ENCODE measurements around the gene OR2T6.

Gene OR2T6

DNA sequence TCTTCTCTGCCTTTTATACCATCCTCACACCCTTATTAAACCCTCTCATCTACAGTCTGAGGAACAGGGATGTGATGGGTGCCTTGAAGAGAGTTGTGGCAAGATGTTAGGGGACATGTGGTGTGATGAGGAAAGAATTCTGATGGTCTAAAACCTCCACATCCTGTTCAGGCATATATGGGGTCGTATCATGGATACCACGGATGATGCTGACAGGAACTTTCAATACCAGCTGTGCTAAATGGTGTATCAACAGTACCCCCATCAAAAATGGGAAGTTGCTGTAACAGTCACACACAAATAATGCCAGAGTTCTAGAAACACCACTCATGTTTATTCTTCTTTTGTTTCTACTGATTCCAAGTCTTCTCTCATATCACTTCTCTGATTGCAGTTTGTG is 12.9 kb downstream of the OR2T6 start:
- Histone ChIP-seq H4K20me1 (ENCODE audit: low read depth, low read length) (no peaks in the 10 kb centered on the region), H3K4me2 (ENCODE audit: low read depth, low read length, poor library complexity, severe bottlenecking) (no peak overlapping the region), H3K9me2 (replicated peaks; ENCODE audit: insufficient read depth, low read length) (no peaks in the 10 kb centered on the region), H3K27ac (ENCODE audit: low read depth, low read length) (no peak overlapping the region), H3K27me3 (ENCODE audit: low read length) (no peaks in the 10 kb centered on the region), H2AFZ (ENCODE audit: low read depth, low read length, severe bottlenecking) (no peak overlapping the region), H3K36me3 (ENCODE audit: low read length) (no peaks in the 10 kb centered on the region), H3K4me3 (ENCODE audit: insufficient read depth, low read length, poor library complexity, severe bottlenecking) (no peak overlapping the region), H3K79me2 (ENCODE audit: insufficient read depth, low read length) (no peaks in the 10 kb centered on the region), H3K9me3 (ENCODE audit: insufficient read depth, low read length) (no peaks in the 10 kb centered on the region), H3K9ac (ENCODE audit: low read length) (no peak overlapping the region), H3F3A (ENCODE audit: insufficient read depth) (no peaks in the 10 kb centered on the region)
- TF ChIP-seq, protein P1, sequence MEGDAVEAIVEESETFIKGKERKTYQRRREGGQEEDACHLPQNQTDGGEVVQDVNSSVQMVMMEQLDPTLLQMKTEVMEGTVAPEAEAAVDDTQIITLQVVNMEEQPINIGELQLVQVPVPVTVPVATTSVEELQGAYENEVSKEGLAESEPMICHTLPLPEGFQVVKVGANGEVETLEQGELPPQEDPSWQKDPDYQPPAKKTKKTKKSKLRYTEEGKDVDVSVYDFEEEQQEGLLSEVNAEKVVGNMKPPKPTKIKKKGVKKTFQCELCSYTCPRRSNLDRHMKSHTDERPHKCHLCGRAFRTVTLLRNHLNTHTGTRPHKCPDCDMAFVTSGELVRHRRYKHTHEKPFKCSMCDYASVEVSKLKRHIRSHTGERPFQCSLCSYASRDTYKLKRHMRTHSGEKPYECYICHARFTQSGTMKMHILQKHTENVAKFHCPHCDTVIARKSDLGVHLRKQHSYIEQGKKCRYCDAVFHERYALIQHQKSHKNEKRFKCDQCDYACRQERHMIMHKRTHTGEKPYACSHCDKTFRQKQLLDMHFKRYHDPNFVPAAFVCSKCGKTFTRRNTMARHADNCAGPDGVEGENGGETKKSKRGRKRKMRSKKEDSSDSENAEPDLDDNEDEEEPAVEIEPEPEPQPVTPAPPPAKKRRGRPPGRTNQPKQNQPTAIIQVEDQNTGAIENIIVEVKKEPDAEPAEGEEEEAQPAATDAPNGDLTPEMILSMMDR (IDR thresholded peaks at IDR 0.05; ENCODE audit: insufficient read depth, low read length, poor library complexity, severe bottlenecking): no peak
- TF ChIP-seq EZH2phosphoT487 (conservative IDR thresholded peaks at IDR 0.05; ENCODE audit: low read length): no peak

DNA sequence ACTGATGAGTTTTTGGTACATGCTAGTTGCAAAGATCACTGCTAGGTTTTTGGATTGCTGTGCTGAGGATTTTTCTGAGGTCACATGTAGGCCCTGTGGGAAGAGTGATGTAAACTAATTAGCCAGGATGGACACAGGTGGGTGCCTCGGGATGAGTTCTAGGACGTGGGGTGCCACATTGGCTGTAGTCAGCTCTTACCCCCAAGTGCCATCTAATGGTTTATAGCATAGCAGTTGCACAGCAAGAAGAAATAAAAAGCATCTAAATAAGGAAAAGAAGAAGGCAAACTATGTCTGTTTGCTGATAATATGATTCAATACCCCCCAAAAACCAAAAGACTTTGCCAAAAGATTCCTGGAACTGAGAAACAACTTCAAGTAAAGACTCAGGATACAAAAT is 17.5 kb downstream of the OR2T6 start:
- TF ChIP-seq, protein P1 (IDR thresholded peaks at IDR 0.05; ENCODE audit: insufficient read depth, low read length, poor library complexity, severe bottlenecking): no peak
- TF ChIP-seq EZH2phosphoT487 (conservative IDR thresholded peaks at IDR 0.05; ENCODE audit: low read length): no peak
- Histone ChIP-seq H3K9me2 (replicated peaks; ENCODE audit: insufficient read depth, low read length) (no peaks in the 10 kb centered on the region), H3K36me3 (ENCODE audit: low read length) (no peaks in the 10 kb centered on the region), H3K4me3 (ENCODE audit: insufficient read depth, low read length, poor library complexity, severe bottlenecking) (no peak overlapping the region), H3K27ac (ENCODE audit: low read depth, low read length) (no peak overlapping the region), H3F3A (ENCODE audit: insufficient read depth) (no peaks in the 10 kb centered on the region), H3K27me3 (ENCODE audit: low read length) (no peaks in the 10 kb centered on the region), H4K20me1 (ENCODE audit: low read depth, low read length) (no peaks in the 10 kb centered on the region), H3K9me3 (ENCODE audit: insufficient read depth, low read length) (no peaks in the 10 kb centered on the region), H3K79me2 (ENCODE audit: insufficient read depth, low read length) (no peaks in the 10 kb centered on the region), H3K9ac (ENCODE audit: low read length) (no peak overlapping the region), H3K4me2 (ENCODE audit: low read depth, low read length, poor library complexity, severe bottlenecking) (no peak overlapping the region), H2AFZ (ENCODE audit: low read depth, low read length, severe bottlenecking) (no peak overlapping the region)

DNA sequence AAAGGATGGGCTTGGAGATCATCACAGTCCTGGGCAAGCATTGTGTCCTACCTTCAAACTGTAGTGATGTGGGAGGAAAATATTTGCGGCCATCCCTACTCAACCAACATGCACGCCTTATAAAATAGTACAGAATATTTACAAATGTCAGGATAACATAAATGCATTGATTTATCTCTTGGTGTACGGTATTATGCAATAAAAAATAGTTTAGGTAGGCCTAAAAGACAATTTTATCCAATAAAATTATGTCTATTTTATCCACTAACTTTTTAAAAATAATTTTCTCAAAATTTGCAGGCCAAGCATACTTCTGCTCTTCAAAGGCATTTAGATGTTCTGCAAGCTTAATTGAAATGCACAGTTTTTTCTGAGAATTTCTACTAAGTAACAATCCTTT is 27.2 kb downstream of the OR2T6 start, which contains the start of gene OR2T1:
Gene OR2T1, plus strand, starts transcription at position 301 of the 400 bp plus-strand sequence. CDS start 3,100 bp downstream, outside the sequence.
- Histone ChIP-seq H3K27ac (ENCODE audit: low read depth, low read length) (no peak within 1 kb of the TSS), H3K4me2 (ENCODE audit: low read depth, low read length, poor library complexity, severe bottlenecking) (no peak within 1 kb of the TSS), H3K9me2 (replicated peaks; ENCODE audit: insufficient read depth, low read length) (no peaks in the 10 kb centered on the region), H3K9me3 (ENCODE audit: insufficient read depth, low read length) (no peaks in the 10 kb centered on the region), H2AFZ (ENCODE audit: low read depth, low read length, severe bottlenecking) (no peak within 1 kb of the TSS), H3K36me3 (ENCODE audit: low read length) (no peaks in the 10 kb centered on the region), H4K20me1 (ENCODE audit: low read depth, low read length) (no peaks in the 10 kb centered on the region), H3K4me3 (ENCODE audit: insufficient read depth, low read length, poor library complexity, severe bottlenecking) (no peak within 1 kb of the TSS), H3K9ac (ENCODE audit: low read length) (no peak within 1 kb of the TSS), H3K79me2 (ENCODE audit: insufficient read depth, low read length) (no peaks in the 10 kb centered on the region), H3F3A (ENCODE audit: insufficient read depth) (no peaks in the 10 kb centered on the region), H3K27me3 (ENCODE audit: low read length) (no peaks in the 10 kb centered on the region)
- TF ChIP-seq EZH2phosphoT487 (conservative IDR thresholded peaks at IDR 0.05; ENCODE audit: low read length): no peak
- TF ChIP-seq, protein P1 (IDR thresholded peaks at IDR 0.05; ENCODE audit: insufficient read depth, low read length, poor library complexity, severe bottlenecking): no peak

All from SU-DHL-6 (cell line).